Measurements from ENCODE around the gene HIPK1.
A peak's percentile ranks its signal among the peaks of the same experiment; 100 is the strongest.

The HIPK1 gene

DNA sequence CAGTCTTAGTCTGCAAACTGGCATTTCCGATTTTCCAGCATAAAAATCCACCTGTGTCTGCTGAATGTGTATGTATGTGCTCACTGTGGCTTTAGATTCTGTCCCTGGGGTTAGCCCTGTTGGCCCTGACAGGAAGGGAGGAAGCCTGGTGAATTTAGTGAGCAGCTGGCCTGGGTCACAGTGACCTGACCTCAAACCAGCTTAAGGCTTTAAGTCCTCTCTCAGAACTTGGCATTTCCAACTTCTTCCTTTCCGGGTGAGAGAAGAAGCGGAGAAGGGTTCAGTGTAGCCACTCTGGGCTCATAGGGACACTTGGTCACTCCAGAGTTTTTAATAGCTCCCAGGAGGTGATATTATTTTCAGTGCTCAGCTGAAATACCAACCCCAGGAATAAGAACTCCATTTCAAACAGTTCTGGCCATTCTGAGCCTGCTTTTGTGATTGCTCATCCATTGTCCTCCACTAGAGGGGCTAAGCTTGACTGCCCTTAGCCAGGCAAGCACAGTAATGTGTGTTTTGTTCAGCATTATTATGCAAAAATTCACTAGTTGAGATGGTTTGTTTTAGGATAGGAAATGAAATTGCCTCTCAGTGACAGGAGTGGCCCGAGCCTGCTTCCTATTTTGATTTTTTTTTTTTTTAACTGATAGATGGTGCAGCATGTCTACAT lies 47.6 kb downstream of the HIPK1 start:
- DNase-seq (ENCODE audit: low read depth), result peak; percentile 82
- peaks cover 27% of the 10 kb centered on the region for H3K36me3 ChIP-seq (ENCODE audit: control insufficient read depth, insufficient read depth, low read length, severe bottlenecking)
- peak overlapping the region; percentile 36 for H3K9ac ChIP-seq (ENCODE audit: low read length)
- H3K4me1 ChIP-seq (ENCODE audit: control insufficient read depth, insufficient read depth, low read length), result peaks cover 67% of the 10 kb centered on the region
- no peaks in the 10 kb centered on the region for H3K27me3 ChIP-seq (replicated peaks; ENCODE audit: control insufficient read depth, insufficient read depth, low read length)
- no peak overlapping the region for H3K4me3 ChIP-seq (ENCODE audit: low read length)
- H3K9me3 ChIP-seq (ENCODE audit: control insufficient read depth, low read length), result no peaks in the 10 kb centered on the region

DNA sequence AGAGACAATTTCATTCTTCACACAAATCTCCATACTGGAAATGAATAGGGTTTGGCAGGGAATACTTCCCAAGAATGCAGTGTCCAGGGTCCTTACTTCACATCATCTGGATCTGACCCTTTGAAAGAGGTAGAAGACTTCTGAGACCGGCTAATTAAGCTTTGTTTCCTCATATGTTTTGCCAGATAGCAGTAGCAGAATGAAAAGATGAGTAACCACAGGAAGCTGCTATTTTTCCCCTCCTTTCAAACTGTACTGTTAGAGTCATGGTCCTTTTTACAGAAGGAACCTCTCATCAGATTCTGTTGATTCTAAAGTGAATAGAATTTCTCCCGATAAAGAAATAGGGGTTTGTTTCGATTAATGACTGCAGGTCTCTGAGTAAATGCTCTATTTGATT lies 48.8 kb downstream of the HIPK1 start:
- H3K27me3 ChIP-seq (replicated peaks; ENCODE audit: control insufficient read depth, insufficient read depth, low read length), result no peaks in the 10 kb centered on the region
- H3K36me3 ChIP-seq (ENCODE audit: control insufficient read depth, insufficient read depth, low read length, severe bottlenecking), result peaks cover 15% of the 10 kb centered on the region
- peak; percentile 32 for DNase-seq (ENCODE audit: low read depth)
- H3K9me3 ChIP-seq (ENCODE audit: control insufficient read depth, low read length), result no peaks in the 10 kb centered on the region
- H3K4me1 ChIP-seq (ENCODE audit: control insufficient read depth, insufficient read depth, low read length), result peaks cover 75% of the 10 kb centered on the region
- no peak overlapping the region for H3K4me3 ChIP-seq (ENCODE audit: low read length)
- H3K9ac ChIP-seq (ENCODE audit: low read length), result no peak overlapping the region

DNA sequence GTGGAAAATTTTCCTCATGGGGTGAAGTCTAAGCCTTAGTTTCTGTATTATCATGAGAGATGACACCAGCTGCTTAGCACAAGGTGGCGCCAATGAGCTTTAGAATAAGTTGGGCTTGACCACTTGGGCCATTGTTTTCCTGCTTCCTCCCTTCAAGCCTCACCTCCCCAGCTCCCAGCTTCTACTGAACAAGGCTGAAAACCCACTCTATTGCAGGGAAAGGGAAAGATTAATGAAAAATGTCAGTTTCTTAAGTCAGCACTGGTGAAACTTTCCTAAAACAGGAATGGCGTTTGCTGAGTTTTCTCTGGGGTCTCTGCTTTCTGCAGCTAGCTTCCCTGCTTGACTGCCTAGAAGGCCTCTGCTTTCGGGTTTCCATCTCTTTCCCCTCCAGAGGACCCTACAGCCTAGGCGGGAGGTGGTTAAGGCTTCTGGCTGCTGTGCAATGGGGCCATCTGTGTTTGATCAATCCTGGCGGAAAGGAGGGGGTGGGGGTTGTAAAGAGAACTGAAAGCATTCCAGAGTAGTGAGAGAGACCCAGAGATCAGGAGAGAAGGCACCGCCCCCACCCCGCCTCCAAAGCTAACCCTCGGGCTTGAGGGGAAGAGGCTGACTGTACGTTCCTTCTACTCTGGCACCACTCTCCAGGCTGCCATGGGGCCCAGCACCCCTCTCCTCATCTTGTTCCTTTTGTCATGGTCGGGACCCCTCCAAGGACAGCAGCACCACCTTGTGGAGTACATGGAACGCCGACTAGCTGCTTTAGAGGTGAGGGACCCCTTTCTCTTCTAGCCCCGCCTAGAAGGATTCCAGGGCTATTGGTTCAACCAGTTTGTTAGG lies 50.0 kb downstream of the HIPK1 start, which contains the start of gene OLFML3:
Gene OLFML3 (plus strand): TSS at position 612 of the 840 bp plus-strand sequence. CDS start 43 bp downstream, at position 655.
- no peaks in the 10 kb centered on the region for H3K27me3 ChIP-seq (replicated peaks; ENCODE audit: control insufficient read depth, insufficient read depth, low read length)
- DNase-seq (ENCODE audit: low read depth), result peak; percentile 98
- peak within 1 kb of the TSS; percentile 82 for H3K4me3 ChIP-seq (ENCODE audit: low read length)
- H3K9ac ChIP-seq (ENCODE audit: low read length), result peak within 1 kb of the TSS; percentile 83
- H3K9me3 ChIP-seq (ENCODE audit: control insufficient read depth, low read length), result no peaks in the 10 kb centered on the region
- H3K36me3 ChIP-seq (ENCODE audit: control insufficient read depth, insufficient read depth, low read length, severe bottlenecking), result peaks cover 3% of the 10 kb centered on the region
- H3K4me1 ChIP-seq (ENCODE audit: control insufficient read depth, insufficient read depth, low read length), result peaks cover 87% of the 10 kb centered on the region

DNA sequence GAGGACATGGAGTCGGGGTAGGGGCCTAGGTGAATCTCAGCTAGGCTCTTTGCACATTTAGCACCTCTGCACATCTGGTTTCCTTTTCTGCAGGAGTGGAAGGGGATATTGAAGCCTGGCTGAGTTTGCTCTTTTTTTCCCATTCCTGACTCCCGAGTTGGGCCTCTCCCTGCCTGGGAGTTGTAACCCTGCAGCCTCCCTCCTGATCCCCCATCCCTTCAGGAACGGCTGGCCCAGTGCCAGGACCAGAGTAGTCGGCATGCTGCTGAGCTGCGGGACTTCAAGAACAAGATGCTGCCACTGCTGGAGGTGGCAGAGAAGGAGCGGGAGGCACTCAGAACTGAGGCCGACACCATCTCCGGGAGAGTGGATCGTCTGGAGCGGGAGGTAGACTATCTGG lies 51.0 kb downstream of the HIPK1 start:
- no peaks in the 10 kb centered on the region for H3K36me3 ChIP-seq (ENCODE audit: control insufficient read depth, insufficient read depth, low read length, severe bottlenecking)
- H3K9ac ChIP-seq (ENCODE audit: low read length), result peak overlapping the region; percentile 83
- no peaks in the 10 kb centered on the region for H3K27me3 ChIP-seq (replicated peaks; ENCODE audit: control insufficient read depth, insufficient read depth, low read length)
- peak overlapping the region; percentile 82 for H3K4me3 ChIP-seq (ENCODE audit: low read length)
- peak; percentile 66 for DNase-seq (ENCODE audit: low read depth)
- H3K4me1 ChIP-seq (ENCODE audit: control insufficient read depth, insufficient read depth, low read length), result peaks cover 93% of the 10 kb centered on the region
- no peaks in the 10 kb centered on the region for H3K9me3 ChIP-seq (ENCODE audit: control insufficient read depth, low read length)

DNA sequence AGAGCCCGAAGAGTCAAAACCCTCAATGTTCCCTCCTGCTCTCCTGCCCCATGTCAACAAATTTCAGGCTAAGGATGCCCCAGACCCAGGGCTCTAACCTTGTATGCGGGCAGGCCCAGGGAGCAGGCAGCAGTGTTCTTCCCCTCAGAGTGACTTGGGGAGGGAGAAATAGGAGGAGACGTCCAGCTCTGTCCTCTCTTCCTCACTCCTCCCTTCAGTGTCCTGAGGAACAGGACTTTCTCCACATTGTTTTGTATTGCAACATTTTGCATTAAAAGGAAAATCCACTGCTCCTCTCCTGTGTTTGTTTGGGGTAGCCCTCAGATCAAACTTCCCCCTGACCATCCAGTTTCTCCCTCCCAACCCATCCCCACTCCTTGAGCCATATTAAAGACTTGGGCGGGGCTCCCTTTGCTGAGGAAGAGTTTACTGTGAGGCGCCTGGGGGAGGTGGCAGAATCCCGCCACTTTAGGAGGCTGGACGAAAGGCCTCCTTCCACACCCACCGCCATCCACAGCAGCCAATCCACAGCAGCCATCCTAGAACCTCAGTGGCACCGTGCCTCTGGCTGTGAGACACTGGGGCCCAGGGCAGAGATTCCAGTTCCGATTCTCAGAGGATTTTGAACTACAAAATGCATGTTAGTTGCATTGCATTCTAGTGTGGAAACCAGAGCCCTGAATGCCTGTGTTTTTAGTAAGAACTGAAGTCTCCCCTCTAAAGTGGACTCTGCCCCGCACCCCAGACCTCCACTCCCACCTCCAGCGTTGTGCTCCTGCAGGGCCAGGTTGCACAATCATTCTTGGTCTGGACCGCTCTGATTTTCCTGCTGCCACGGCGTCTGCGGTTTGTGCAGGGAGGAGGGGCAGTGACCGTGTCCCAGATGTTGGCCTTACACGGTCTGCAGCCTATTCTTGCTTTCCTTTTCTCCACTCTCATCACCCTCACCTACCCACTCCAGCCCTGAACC lies 53.1 kb downstream of the HIPK1 start:
- H3K4me1 ChIP-seq (ENCODE audit: control insufficient read depth, insufficient read depth, low read length), result peaks cover 71% of the 10 kb centered on the region

DNA sequence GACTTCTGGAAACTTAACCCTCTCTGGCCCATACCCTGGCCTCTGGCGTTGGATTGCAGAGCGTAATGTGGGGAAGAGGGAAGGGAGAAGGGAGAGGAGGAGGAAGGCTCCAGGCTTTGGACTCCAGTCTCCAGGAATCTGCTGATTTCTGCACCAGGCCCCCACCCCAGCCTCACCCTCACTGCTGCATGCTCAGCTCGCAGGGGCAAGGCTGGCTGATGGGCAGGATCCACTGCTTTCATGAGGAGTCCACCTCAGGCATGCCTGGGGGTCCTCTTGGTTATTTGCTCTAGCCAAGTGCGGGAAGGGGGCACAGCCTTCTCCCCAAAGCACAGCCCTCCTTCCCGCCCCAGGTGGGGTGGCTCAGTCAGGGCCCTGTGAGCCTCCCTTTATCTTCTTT lies 53.8 kb downstream of the HIPK1 start:
- Histone ChIP-seq H3K9me3 (ENCODE audit: control insufficient read depth, low read length) (no peaks in the 10 kb centered on the region), H3K9ac (ENCODE audit: low read length) (peak overlapping the region; percentile 83), H3K27me3 (replicated peaks; ENCODE audit: control insufficient read depth, insufficient read depth, low read length) (no peaks in the 10 kb centered on the region), H3K4me3 (ENCODE audit: low read length) (peak overlapping the region; percentile 82), H3K36me3 (ENCODE audit: control insufficient read depth, insufficient read depth, low read length, severe bottlenecking) (no peaks in the 10 kb centered on the region), H3K4me1 (ENCODE audit: control insufficient read depth, insufficient read depth, low read length) (peaks cover 66% of the 10 kb centered on the region)
- DNase-seq (ENCODE audit: low read depth), result no peak

More for the DNA sequence above, 53.1 kb downstream of the HIPK1 start:
- peak overlapping the region; percentile 82 for H3K4me3 ChIP-seq (ENCODE audit: low read length)
- no peaks in the 10 kb centered on the region for H3K9me3 ChIP-seq (ENCODE audit: control insufficient read depth, low read length)
- no peaks in the 10 kb centered on the region for H3K36me3 ChIP-seq (ENCODE audit: control insufficient read depth, insufficient read depth, low read length, severe bottlenecking)
- H3K27me3 ChIP-seq (replicated peaks; ENCODE audit: control insufficient read depth, insufficient read depth, low read length), result no peaks in the 10 kb centered on the region
- DNase-seq (ENCODE audit: low read depth), result peak; percentile 90
- peak overlapping the region; percentile 83 for H3K9ac ChIP-seq (ENCODE audit: low read length)

DNA sequence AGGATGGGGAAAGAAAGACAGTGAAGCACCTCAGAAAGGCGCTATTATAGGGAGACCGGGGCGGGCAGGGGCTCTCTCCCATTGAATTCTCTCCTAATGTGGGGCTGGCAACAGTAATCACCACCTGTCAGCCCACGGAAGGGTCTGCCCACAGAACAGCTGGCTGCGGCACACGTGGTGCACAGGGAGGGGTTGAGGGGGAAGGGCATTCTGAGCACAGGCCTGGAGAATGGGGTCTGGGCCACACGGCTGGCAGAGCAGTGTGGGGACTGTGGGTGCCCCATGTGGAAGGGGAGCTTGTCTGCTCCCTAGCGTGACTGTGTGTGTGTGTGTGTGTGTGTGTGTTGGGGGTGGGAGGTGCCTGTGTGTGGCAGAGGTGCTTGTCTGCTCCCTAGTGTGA lies 54.3 kb downstream of the HIPK1 start:
- Histone ChIP-seq H3K4me3 (ENCODE audit: low read length) (peak overlapping the region; percentile 82), H3K36me3 (ENCODE audit: control insufficient read depth, insufficient read depth, low read length, severe bottlenecking) (no peaks in the 10 kb centered on the region), H3K9ac (ENCODE audit: low read length) (peak overlapping the region; percentile 83), H3K9me3 (ENCODE audit: control insufficient read depth, low read length) (no peaks in the 10 kb centered on the region), H3K4me1 (ENCODE audit: control insufficient read depth, insufficient read depth, low read length) (peaks cover 61% of the 10 kb centered on the region), H3K27me3 (replicated peaks; ENCODE audit: control insufficient read depth, insufficient read depth, low read length) (no peaks in the 10 kb centered on the region)
- no peak for DNase-seq (ENCODE audit: low read depth)

DNA sequence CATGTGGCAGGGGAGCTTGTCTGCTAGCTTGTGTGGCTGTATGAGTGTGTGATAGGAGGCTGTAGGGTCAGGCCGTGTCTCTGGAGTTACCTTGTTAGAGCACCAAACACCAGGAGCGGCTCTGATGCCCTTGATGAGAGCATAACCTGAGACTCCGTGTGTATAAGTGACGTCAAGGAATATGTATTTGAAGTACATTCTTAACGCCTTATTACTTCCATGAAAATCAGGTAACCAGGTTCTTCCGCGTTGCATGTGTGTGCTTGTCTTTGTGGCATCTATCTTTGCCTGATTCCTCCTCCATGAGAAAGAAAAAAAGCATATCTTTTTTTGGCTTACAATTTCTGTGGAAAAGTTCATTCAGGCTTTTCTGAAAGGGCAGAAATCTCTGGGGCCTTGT lies 54.7 kb downstream of the HIPK1 start:
- peak overlapping the region; percentile 83 for H3K9ac ChIP-seq (ENCODE audit: low read length)

DNA sequence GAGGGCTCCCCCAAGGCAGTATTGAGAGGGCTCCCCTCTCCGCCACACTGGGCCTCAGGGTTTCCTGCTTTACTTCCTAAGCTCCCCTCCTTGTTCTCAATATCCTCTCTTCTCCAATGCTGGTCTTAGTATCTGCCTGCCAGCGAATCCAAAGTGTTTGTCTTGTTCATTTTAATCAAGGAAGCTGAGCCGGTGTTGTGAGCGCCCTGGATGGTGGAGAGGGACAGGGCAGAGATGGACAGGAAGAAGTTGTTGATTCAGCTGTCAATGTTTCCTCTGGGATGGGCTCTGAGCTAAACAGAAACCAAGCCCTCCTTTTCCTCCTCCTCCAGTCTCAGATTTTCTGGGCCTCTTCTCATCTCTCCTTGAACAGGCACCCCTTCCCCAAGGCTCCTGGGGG lies 55.6 kb downstream of the HIPK1 start:
- H3K27me3 ChIP-seq (replicated peaks; ENCODE audit: control insufficient read depth, insufficient read depth, low read length), result no peaks in the 10 kb centered on the region
- H3K9ac ChIP-seq (ENCODE audit: low read length), result no peak overlapping the region
- no peaks in the 10 kb centered on the region for H3K36me3 ChIP-seq (ENCODE audit: control insufficient read depth, insufficient read depth, low read length, severe bottlenecking)
- peaks cover 51% of the 10 kb centered on the region for H3K4me1 ChIP-seq (ENCODE audit: control insufficient read depth, insufficient read depth, low read length)
- peaks cover 3% of the 10 kb centered on the region for H3K9me3 ChIP-seq (ENCODE audit: control insufficient read depth, low read length)
- no peak for DNase-seq (ENCODE audit: low read depth)
- no peak overlapping the region for H3K4me3 ChIP-seq (ENCODE audit: low read length)

More for the DNA sequence above, 54.7 kb downstream of the HIPK1 start:
- Histone ChIP-seq H3K9me3 (ENCODE audit: control insufficient read depth, low read length) (no peaks in the 10 kb centered on the region), H3K27me3 (replicated peaks; ENCODE audit: control insufficient read depth, insufficient read depth, low read length) (no peaks in the 10 kb centered on the region), H3K4me1 (ENCODE audit: control insufficient read depth, insufficient read depth, low read length) (peaks cover 58% of the 10 kb centered on the region), H3K4me3 (ENCODE audit: low read length) (peak overlapping the region; percentile 82), H3K36me3 (ENCODE audit: control insufficient read depth, insufficient read depth, low read length, severe bottlenecking) (no peaks in the 10 kb centered on the region)
- DNase-seq (ENCODE audit: low read depth), result no peak

DNA sequence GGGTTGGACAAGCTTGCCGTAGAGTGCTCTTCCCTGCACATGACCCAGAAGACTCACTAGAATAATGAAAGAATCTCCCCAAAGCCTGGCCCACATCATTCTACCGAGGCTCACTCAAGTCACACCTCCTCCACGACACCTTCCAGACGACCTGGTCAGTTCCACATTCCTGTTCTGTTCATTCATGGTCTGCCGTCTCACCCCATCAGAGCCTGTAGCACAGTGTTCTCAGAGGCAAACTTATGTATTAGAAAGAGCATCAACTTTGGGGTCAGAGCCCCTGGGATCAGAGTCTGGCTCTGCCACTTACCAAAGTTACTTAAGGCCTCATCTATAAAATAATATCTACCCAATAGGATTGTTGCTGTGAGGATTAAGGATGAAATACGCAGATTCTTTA lies 57.7 kb downstream of the HIPK1 start:
- Histone ChIP-seq H3K9ac (ENCODE audit: low read length) (no peak overlapping the region), H3K36me3 (ENCODE audit: control insufficient read depth, insufficient read depth, low read length, severe bottlenecking) (no peaks in the 10 kb centered on the region), H3K27me3 (replicated peaks; ENCODE audit: control insufficient read depth, insufficient read depth, low read length) (no peaks in the 10 kb centered on the region), H3K4me1 (ENCODE audit: control insufficient read depth, insufficient read depth, low read length) (peaks cover 30% of the 10 kb centered on the region), H3K4me3 (ENCODE audit: low read length) (no peak overlapping the region), H3K9me3 (ENCODE audit: control insufficient read depth, low read length) (peaks cover 3% of the 10 kb centered on the region)
- DNase-seq (ENCODE audit: low read depth), result no peak
